Fibroblast of skin of back (primary cell): ENCODE results near the gene IL2RA.
"Not testable (repeated sequence)": the region's sequence is repeated elsewhere in the genome, so short reads cannot be mapped to it uniquely, and the experiment has no call there.

Experiments
- DNase-seq: peaks from one replicate; pipeline ENCODE4 v3.0.0-alpha.2; 2013

Gene IL2RA

GRCh38 chr10:6012121-6012905 is 49.9 kb downstream of the IL2RA start:
- DNase-seq, result no peak

- DNase-seq, result no peak
Observed at GRCh38 chr10:6011558-6011957, 50.6 kb downstream of the IL2RA start.

GRCh38 chr10:6010569-6010968 is 51.6 kb downstream of the IL2RA start:
- no peak for DNase-seq

- DNase-seq, result no peak
Observed at GRCh38 chr10:6009961-6010360, 52.2 kb downstream of the IL2RA start.

GRCh38 chr10:6009150-6009549 is 53.0 kb downstream of the IL2RA start:
- no peak for DNase-seq

- no peak for DNase-seq
Observed at GRCh38 chr10:6008497-6009142, 53.5 kb downstream of the IL2RA start.

GRCh38 chr10:6006991-6007390 is 55.2 kb downstream of the IL2RA start:
- no peak for DNase-seq

- DNase-seq, result no peak
Observed at GRCh38 chr10:6006546-6006945, 55.6 kb downstream of the IL2RA start.

GRCh38 chr10:6005856-6006395 is 56.2 kb downstream of the IL2RA start:
- DNase-seq, result no peak

- DNase-seq, result not testable (repeated sequence)
Observed at GRCh38 chr10:6005161-6005804, 56.9 kb downstream of the IL2RA start.

GRCh38 chr10:6002809-6003510 is 59.2 kb downstream of the IL2RA start:
- no peak for DNase-seq

GRCh38 chr10:5999440-6000165 is 62.6 kb downstream of the IL2RA start:
- DNase-seq, result no peak

GRCh38 chr10:5996696-5997095 is 65.5 kb downstream of the IL2RA start:
- DNase-seq, result no peak

- no peak for DNase-seq
Observed at GRCh38 chr10:5992398-5992797, 69.8 kb downstream of the IL2RA start.

- no peak for DNase-seq
Observed at GRCh38 chr10:5991708-5992107, 70.5 kb downstream of the IL2RA start.

GRCh38 chr10:5989756-5990155 is 72.4 kb downstream of the IL2RA start:
- DNase-seq, result no peak

GRCh38 chr10:5988336-5988920 is 73.7 kb downstream of the IL2RA start:
- DNase-seq, result no peak

- no peak for DNase-seq
Observed at GRCh38 chr10:5987747-5988146, 74.4 kb downstream of the IL2RA start.

- no peak for DNase-seq
Observed at GRCh38 chr10:5985029-5985428, 77.1 kb downstream of the IL2RA start.

GRCh38 chr10:5983774-5984173 is 78.4 kb downstream of the IL2RA start:
- no peak for DNase-seq

GRCh38 chr10:5981529-5981928 is 80.6 kb downstream of the IL2RA start:
- no peak for DNase-seq

GRCh38 chr10:5978230-5978489 is 84.0 kb downstream of the IL2RA start:
- no peak for DNase-seq
